NCI-H510A treated with DMSO at 0.1 percent for 48 hours (cell line): ENCODE results near the gene GPR89B.
"Not testable (repeated sequence)": the region's sequence is repeated elsewhere in the genome, so short reads cannot be mapped to it uniquely, and the experiment has no call there.

ENCODE experiments used
- DNase-seq: peaks from one replicate; lab custom pipeline; 2025; lab: John Stamatoyannopoulos, UW

The GPR89B gene

GRCh38 chr1:147928236-147929132 is at the start of gene GPR89B:
Gene GPR89B, plus strand, starts transcription at chr1:147928420. Its CDS starts 117 bp downstream, at chr1:147928537.
- DNase-seq = peak; percentile 49

- DNase-seq = no peak
Observed at GRCh38 chr1:147879911-147880310, 48.3 kb upstream of the GPR89B start.

DNA sequence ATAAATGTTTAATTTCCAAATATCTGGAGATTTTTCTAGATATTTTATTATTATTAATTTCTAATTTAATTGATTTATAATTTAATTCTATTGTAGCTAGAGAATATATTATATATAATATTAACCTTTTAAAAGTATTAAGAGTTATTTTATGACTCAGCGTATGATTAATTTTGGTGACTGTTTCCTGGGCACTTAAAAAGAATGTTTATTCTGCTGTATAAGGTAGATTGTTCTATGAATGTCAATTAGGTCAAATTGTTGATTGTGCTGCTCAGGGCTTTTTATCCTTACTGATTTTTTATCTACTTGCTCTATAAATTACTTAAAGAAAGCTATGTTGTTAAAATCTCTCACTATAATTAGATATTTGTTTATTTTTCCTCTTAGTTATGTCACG is 45.7 kb upstream of the GPR89B start:
- DNase-seq = no peak

GRCh38 chr1:147890177-147890790 is 37.9 kb upstream of the GPR89B start:
- peak; percentile 62 for DNase-seq

- no peak for DNase-seq
Observed at GRCh38 chr1:147891088-147891487, 37.1 kb upstream of the GPR89B start.

GRCh38 chr1:147892216-147892615 is 36.0 kb upstream of the GPR89B start:
- DNase-seq = peak; percentile 35

DNA sequence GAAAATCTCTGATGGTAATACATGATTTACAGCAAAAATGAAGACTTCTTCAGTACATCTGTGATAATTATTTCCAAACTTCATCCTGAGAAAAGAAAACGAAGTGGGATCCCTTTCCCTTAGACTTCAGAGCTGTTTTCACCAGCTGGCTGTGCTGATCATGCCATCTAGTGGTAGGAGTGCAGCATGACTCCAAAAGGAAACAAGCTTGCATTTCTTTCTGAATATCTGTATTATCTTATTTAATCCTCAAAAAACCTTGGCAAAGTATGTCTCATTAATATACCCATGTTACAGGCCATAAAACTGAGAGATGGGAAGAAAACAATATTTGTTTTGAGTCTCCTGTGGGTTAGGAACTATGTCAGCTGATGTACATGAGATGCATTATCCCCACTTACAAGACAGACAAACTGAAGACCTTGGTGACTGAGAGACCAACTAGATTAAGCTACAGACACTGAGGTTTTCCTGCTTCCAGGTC is 35.4 kb upstream of the GPR89B start:
- peak; percentile 70 for DNase-seq

- no peak for DNase-seq
Observed at GRCh38 chr1:147895123-147895522, 33.1 kb upstream of the GPR89B start.

- no peak for DNase-seq
Observed at GRCh38 chr1:147897029-147897752, 31.0 kb upstream of the GPR89B start.

DNA sequence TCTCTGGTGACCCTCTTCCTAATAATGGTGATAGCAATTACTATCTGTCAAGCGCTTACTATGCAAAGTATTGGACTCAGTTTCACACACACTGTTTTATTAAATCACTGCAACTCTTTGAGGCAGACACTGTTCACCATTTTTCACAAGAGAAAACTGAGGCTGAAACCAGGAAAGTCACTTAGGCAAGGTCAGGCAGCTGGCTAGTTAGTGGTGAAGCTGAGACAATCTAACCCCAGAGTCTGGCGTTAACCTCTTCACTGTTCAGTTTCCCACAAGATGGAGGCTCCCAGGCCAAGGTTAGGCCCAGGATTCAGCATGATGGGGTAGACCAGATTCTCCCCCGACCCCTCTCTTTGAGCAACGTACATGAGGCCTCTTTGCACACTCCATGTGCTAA is 30.4 kb upstream of the GPR89B start:
- DNase-seq = no peak

GRCh38 chr1:147902253-147902845 is 25.9 kb upstream of the GPR89B start, which contains the start of gene GJA8:
Gene GJA8, plus strand, starts transcription at chr1:147902795. Its CDS starts 5,161 bp downstream, at chr1:147907956.
- DNase-seq = no peak

GRCh38 chr1:147904726-147905125 is 23.5 kb upstream of the GPR89B start:
- no peak for DNase-seq

DNA sequence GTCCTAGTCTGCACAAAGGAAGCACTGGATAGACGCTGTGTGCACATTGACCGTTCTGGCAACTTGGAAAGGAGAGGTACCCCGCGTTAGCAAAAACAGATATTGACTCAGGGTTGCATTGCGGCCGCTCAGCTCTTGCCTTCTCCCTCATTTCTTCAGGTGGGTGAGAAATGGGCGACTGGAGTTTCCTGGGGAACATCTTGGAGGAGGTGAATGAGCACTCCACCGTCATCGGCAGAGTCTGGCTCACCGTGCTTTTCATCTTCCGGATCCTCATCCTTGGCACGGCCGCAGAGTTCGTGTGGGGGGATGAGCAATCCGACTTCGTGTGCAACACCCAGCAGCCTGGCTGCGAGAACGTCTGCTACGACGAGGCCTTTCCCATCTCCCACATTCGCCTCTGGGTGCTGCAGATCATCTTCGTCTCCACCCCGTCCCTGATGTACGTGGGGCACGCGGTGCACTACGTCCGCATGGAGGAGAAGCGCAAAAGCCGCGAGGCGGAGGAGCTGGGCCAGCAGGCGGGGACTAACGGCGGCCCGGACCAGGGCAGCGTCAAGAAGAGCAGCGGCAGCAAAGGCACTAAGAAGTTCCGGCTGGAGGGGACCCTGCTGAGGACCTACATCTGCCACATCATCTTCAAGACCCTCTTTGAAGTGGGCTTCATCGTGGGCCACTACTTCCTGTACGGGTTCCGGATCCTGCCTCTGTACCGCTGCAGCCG is 20.3 kb upstream of the GPR89B start:
- DNase-seq = no peak

DNA sequence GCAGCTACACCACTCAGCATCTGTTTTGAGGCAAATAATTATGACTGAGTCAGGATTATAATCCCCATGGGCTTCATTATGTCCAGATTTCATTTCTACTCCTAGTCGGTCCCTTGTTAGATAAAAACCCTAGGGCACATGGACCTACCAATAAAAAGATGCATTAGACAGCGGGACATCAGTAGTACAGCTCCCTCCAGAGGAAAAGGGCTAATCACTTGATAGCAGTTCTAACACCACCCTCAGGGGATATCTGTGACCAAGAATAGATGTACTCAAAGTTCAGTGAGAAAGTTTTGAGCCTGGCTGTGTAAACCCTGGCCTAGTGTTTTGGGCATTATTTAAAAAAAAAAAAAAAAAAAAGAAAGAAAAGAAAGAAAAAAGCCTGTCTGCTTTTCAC is 15.7 kb upstream of the GPR89B start:
- no peak for DNase-seq

- DNase-seq = no peak
Observed at GRCh38 chr1:147913362-147913942, 14.8 kb upstream of the GPR89B start.

- DNase-seq = no peak
Observed at GRCh38 chr1:147919896-147920295, 8.3 kb upstream of the GPR89B start.

DNA sequence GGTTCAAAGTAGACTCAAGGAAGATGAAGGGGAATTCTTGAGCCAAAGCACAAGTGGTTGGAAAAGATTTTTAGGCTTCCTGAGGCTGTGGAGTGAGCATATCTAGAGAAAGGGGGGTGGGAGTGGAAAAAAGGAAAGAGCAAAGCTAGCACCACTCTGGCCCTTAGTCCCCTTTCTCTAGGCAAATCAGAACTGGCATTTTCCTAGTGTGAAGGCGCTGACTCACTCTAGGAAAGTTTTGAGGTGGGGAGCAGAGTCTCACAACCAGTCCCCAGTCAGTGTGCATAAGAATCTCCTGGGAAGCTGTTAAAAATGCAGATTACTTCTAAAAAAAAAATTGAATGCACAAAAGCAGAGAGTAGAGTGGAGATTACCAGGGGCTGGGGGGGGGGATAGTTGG is 3.4 kb upstream of the GPR89B start:
- DNase-seq = no peak

GRCh38 chr1:147927215-147927614 is 1.0 kb upstream of the GPR89B start:
- not testable (repeated sequence) for DNase-seq

DNA sequence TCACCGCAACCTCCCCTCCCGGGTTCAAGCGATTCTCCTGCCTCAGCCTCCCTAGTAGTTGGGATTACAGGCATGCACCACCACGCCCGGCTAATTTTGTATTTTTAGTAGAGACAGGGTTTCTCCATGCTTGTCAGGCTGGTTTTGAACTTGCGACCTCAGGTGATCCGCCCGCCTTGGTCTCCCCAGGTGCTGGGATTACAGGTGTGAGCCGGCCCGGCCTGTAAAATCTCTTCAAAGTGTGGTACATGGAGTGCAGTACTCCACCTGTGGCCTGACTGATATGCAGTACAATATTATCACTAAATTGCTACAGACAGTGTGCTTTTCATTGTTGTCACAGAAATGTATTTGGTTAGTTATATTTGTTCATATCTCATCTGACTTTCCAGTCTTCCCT is 531 bp upstream of the GPR89B start:
- DNase-seq = not testable (repeated sequence)

GRCh38 chr1:147931137-147931536 is 2.9 kb downstream of the GPR89B start:
- DNase-seq = not testable (repeated sequence)

DNA sequence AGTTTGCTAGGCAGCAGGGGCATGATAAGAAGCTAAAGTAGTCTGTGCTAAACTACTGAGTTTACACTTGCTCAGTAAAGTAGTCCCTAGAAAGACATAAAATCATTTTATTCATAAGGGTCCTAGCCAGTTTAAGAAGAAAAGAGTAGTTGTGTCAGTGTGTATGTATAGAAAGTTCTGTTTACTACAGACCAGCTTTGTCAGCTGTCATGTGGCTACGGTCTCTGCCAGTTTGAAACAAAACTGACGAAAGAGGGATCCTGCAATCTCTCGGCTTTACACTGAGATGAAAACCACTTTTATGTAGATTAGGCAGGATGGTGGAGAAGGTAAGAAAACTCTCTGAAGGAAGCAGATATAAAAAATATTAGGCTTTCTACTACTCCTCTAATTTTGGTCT is 7.1 kb downstream of the GPR89B start:
- DNase-seq = not testable (repeated sequence)
